Karpas-422 (cell line): ENCODE results near the gene GNAT1. TPM values are rescaled to one million over a fixed set of nuclear protein-coding genes. Genes with fewer than 3 reads are reported as not detected.

ENCODE experiments used
- DNase-seq: peaks from one replicate; pipeline ENCODE4 v3.0.0-alpha.2; 2015
- H2AFZ ChIP-seq: fragments of 200-600 bp; sonication (generic); 2 replicates; pipeline ENCODE4 v1.6.1; 2014; ENCODE audit warnings: antibody characterized with exemption, low read length, mixed read lengths
- H3K27ac ChIP-seq: fragments of 200-600 bp; sonication (generic); 2 replicates; pipeline ENCODE4 v1.5.1; 2014; ENCODE audit warnings: mild to moderate bottlenecking, low read length, moderate library complexity
- H3K27me3 ChIP-seq: fragments of 200-600 bp; sonication (generic); 2 replicates; pipeline ENCODE4 v1.6.1; 2014; ENCODE audit warnings: low read length, mixed read lengths
- H3K36me3 ChIP-seq: fragments of 200-600 bp; sonication (generic); 2 replicates; pipeline ENCODE4 v1.6.1; 2014; ENCODE audit warnings: low read length, mixed read lengths; ENCODE audit not compliant: insufficient read depth
- H3K4me1 ChIP-seq: fragments of 200-600 bp; sonication (generic); 2 replicates; pipeline ENCODE4 v1.6.1; 2014; ENCODE audit warnings: mild to moderate bottlenecking, low read length, mixed read lengths
- H3K4me2 ChIP-seq: fragments of 200-600 bp; sonication (generic); 2 replicates; pipeline ENCODE4 v1.6.1; 2014; ENCODE audit warnings: low read length, low read depth, mild to moderate bottlenecking; ENCODE audit not compliant: poor library complexity, severe bottlenecking
- H3K4me3 ChIP-seq: fragments of 200-600 bp; sonication (generic); 2 replicates; pipeline ENCODE4 v1.5.1; 2014; ENCODE audit warnings: mild to moderate bottlenecking, antibody characterized with exemption, low read length, mixed read lengths
- H3K79me2 ChIP-seq: fragments of 200-600 bp; sonication (generic); 2 replicates; pipeline ENCODE4 v1.6.1; 2014; ENCODE audit warnings: mild to moderate bottlenecking, low read length, mixed read lengths
- H3K9ac ChIP-seq: fragments of 200-600 bp; sonication (generic); 2 replicates; pipeline ENCODE4 v1.6.0; 2014; ENCODE audit warnings: low read length
- H3K9me2 ChIP-seq: fragments of 200-600 bp; sonication (generic), shearing (Covaris generic); replicated peaks from 2 replicates; pipeline ENCODE4 v1.6.0; 2014; ENCODE audit warnings: mild to moderate bottlenecking, low read length, moderate library complexity; ENCODE audit not compliant: insufficient read depth
- H3K9me3 ChIP-seq: fragments of 300-700, 200-600 bp; sonication (generic); 2 replicates; pipeline ENCODE4 v1.6.1; 2014; ENCODE audit warnings: low read length, mixed read lengths
- H4K20me1 ChIP-seq: fragments of 200-600 bp; sonication (generic); 2 replicates; pipeline ENCODE4 v1.6.1; 2014; ENCODE audit warnings: mild to moderate bottlenecking, antibody characterized with exemption, low read length, low read depth; ENCODE audit not compliant: insufficient read depth
- total RNA-seq: library from RNA; depleted of rRNA; stranded (reverse); fragments of >200 nt; shearing (Covaris generic); gene quantifications from 2 replicates; pipeline ENCODE4 v1.2.3, GENCODE V29; 2014; ENCODE audit warnings: low replicate concordance

Gene GNAT1
- total RNA-seq, 1 experiment from 2014 or later = not detected

DNA sequence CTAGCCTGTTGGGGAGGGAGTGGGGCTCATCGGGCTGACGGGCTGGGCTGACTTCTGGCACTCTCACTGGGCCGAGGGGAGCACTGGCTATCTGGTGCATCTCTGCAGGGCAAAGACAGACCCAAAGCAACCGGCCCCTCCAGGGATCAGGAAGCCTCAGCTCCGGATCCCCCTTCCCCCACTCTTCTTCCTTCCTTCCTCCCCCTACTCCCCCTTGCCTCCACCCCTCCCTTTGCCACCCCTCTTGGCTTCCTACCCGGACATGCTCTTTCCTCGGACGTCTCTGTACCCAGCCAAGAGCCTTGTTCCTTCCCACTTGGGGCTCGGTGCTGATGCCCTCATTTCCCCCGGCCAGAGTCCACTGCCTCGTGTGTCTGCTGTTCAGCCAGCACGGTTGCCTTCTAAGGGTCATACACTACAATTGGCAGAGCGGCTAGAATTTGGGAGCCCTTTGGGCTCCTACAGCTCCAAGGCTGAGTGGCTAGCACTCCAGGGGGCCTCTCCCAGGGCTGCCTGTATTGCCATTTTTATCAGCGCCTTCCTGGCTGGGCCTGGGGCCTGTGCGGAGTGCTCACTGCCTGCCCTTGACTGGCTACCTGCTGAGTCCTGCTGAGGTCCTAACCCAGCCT, 25.4 kb upstream of the GNAT1 start:
- Histone ChIP-seq H3K9me3 (no peaks in the 10 kb centered on the region), H3K9ac (no peak overlapping the region), H3K27me3 (no peaks in the 10 kb centered on the region), H2AFZ (no peak overlapping the region), H4K20me1 (no peaks in the 10 kb centered on the region), H3K4me2 (no peak overlapping the region), H3K4me1 (no peaks in the 10 kb centered on the region), H3K4me3 (no peak overlapping the region), H3K27ac (no peak overlapping the region), H3K36me3 (no peaks in the 10 kb centered on the region), H3K79me2 (no peaks in the 10 kb centered on the region), H3K9me2 (no peaks in the 10 kb centered on the region)
- DNase-seq = no peak

DNA sequence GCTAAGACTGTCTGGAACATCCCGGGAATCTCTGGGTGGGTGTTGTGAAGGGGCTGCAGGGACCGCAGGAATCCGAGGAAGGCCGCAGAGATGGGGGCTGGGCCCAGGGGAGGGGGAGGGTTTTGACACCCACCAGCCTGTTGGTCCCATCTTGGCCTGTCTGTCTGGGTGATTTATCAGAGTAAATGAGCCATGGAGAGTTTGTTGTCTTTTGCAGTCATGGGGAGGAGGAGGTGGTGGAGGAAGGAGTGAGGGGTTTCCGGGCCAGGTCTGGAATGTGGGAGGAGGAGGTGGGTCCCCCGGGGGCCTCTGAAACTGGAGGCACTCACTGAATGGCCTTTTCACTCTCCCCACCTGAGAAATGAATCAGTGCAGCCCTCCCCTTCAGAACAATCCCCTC, 24.8 kb upstream of the GNAT1 start:
- Histone ChIP-seq H3K9me3 (no peaks in the 10 kb centered on the region), H3K9me2 (no peaks in the 10 kb centered on the region), H3K36me3 (no peaks in the 10 kb centered on the region), H3K79me2 (no peaks in the 10 kb centered on the region), H3K27ac (no peak overlapping the region), H3K27me3 (no peaks in the 10 kb centered on the region), H3K4me2 (no peak overlapping the region), H3K9ac (no peak overlapping the region), H4K20me1 (no peaks in the 10 kb centered on the region), H2AFZ (no peak overlapping the region), H3K4me1 (no peaks in the 10 kb centered on the region), H3K4me3 (no peak overlapping the region)
- DNase-seq = no peak

DNA sequence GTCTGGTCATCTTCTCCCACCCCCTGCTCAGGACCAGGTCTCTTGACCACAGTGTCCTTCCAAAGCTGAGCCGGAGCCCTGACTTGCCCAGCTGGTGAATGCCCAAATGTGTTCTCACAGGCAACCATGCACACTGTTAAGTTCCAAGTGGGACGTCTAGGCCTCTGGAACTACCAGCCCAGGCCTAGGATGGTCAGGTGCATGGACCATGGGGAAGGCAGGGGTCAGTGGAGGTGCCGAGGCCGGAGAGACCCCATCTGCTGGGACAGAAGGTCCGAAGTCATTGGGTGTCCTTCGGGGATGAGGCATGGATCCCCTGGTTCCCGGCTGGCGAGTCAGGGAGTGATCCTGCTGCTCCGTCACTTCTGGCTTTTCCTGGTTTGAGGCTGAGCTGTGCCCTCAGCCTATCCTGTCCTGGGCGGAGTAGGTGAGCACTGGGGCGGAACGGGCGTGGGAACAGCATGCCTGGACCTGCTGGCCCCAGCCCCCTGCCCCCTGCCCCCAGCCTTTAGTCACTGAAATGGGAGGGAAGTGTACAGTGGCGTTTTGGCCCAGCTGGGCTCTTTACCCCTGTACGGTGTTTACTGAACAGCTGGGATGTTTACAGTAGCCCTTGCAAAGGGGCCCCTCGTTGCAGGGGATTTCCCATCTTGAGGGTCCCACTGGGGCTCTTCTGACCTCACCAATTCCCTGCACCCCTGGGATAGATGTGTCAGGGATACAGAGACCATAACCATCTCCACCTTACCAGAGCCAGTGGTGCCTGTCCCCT, 24.2 kb upstream of the GNAT1 start:
- Histone ChIP-seq H3K9ac (no peak overlapping the region), H3K9me2 (no peaks in the 10 kb centered on the region), H2AFZ (no peak overlapping the region), H3K4me2 (no peak overlapping the region), H3K27ac (no peak overlapping the region), H3K79me2 (no peaks in the 10 kb centered on the region), H3K27me3 (no peaks in the 10 kb centered on the region), H3K4me1 (no peaks in the 10 kb centered on the region), H3K4me3 (no peak overlapping the region), H4K20me1 (no peaks in the 10 kb centered on the region), H3K36me3 (no peaks in the 10 kb centered on the region), H3K9me3 (no peaks in the 10 kb centered on the region)
- no peak for DNase-seq

DNA sequence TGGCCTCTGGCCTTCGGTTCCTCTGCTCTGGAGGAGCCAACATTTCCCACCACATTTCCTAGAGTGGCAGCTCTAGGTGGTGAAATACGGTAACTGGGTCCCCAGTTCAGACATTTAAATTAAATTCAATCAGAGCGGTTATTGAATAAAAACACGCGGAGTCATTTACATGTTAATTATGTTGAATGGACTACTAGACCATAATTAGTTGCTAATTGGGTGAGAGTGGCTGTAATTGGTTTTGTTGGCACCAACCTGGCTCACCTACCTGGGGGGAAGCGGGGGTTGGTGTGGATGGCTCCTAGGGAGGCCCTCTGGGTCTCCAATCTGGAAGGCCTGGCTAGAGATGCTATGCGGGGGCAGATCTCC, 23.6 kb upstream of the GNAT1 start:
- Histone ChIP-seq H3K9ac (no peak overlapping the region), H3K27ac (no peak overlapping the region), H2AFZ (no peak overlapping the region), H3K9me2 (no peaks in the 10 kb centered on the region), H3K9me3 (no peaks in the 10 kb centered on the region), H4K20me1 (no peaks in the 10 kb centered on the region), H3K4me3 (no peak overlapping the region), H3K79me2 (no peaks in the 10 kb centered on the region), H3K4me2 (no peak overlapping the region), H3K4me1 (no peaks in the 10 kb centered on the region), H3K27me3 (no peaks in the 10 kb centered on the region), H3K36me3 (no peaks in the 10 kb centered on the region)
- peak; percentile 47 for DNase-seq

DNA sequence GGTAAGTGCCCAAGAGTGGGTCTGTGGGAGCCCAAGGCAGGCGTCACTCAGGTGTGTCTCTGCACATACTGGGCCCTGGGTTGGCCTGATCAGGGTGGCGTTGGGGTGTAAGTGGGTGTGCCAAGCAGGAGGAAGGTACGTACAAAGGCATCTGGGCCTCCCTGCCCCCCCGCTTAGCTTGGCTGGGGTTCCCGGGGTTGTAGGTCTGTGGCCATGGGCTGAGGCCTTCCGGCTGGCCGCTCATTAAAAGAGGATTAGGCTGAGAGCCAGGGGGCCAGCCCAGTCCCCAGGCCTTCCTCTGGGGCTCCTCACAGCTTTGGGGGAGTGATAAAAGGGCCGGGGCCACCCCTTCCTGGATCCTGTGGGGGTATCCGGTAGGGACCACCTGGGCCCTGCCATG, 23.0 kb upstream of the GNAT1 start:
- no peak overlapping the region for H3K4me2 ChIP-seq
- H4K20me1 ChIP-seq = no peaks in the 10 kb centered on the region
- no peaks in the 10 kb centered on the region for H3K36me3 ChIP-seq
- no peaks in the 10 kb centered on the region for H3K79me2 ChIP-seq
- no peaks in the 10 kb centered on the region for H3K9me2 ChIP-seq
- no peak overlapping the region for H3K27ac ChIP-seq
- no peaks in the 10 kb centered on the region for H3K9me3 ChIP-seq
- no peaks in the 10 kb centered on the region for H3K4me1 ChIP-seq
- no peak overlapping the region for H3K4me3 ChIP-seq
- H3K27me3 ChIP-seq = no peaks in the 10 kb centered on the region
- H2AFZ ChIP-seq = no peak overlapping the region
- no peak for DNase-seq
- no peak overlapping the region for H3K9ac ChIP-seq

DNA sequence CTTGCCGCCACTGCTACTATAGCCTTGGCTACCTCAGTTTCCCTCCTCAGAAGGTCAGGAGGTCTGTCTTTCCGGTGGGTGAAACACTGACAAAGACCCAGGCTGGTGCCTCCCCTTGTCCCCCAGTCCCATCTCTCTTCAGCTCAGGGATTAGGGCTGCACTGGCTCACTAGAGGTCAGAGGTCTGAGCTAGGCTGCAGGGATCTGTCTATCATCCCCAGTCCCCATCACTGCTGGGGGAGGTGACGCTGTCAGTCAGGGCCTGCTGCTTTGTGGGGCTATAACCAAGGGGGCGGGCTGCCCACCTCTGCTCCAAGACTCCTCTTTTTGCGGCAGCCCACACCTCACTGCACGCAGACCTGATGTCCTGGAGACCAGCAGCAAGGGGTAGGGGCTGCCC, 22.6 kb upstream of the GNAT1 start:
- Histone ChIP-seq H3K27ac (no peak overlapping the region), H3K4me2 (no peak overlapping the region), H3K9me3 (no peaks in the 10 kb centered on the region), H3K9me2 (no peaks in the 10 kb centered on the region), H3K4me1 (peaks cover 2% of the 10 kb centered on the region; the same call in 1 of the 2 replicates), H3K79me2 (no peaks in the 10 kb centered on the region), H3K27me3 (no peaks in the 10 kb centered on the region), H2AFZ (no peak overlapping the region), H3K9ac (no peak overlapping the region), H4K20me1 (no peaks in the 10 kb centered on the region), H3K4me3 (no peak overlapping the region), H3K36me3 (no peaks in the 10 kb centered on the region)
- DNase-seq = no peak

DNA sequence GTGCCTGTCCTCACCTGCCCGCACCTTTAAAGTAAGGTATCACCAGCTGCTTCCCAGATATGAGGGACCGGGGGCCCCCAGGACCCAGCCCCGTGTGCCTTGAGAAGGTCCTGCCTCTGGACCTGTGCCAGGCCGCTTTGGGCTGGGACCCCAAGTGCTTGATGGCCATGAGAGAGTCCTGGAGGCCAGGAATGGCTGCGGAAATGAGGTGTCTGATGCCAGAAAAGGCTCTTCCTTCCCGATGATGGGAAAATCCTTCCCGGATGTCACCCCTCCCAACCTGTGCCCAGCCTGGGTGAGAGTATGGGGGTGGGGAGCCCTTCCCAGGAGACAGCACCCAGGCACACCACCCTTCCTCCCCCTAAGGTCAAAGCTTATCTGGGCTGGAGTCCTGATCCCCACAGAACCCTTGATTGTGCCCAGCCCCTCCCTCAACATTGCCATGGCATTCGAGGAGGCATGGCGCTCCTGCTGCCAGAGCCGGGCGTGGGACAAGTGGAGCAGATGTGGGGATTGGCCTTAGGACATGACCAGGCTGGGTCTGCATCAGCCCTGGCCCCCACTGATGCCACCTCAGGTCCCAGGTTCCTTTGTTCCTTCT, 22.1 kb upstream of the GNAT1 start:
- no peak for DNase-seq
- Histone ChIP-seq H3K79me2 (no peaks in the 10 kb centered on the region), H2AFZ (no peak overlapping the region), H3K4me1 (peaks cover 3% of the 10 kb centered on the region; the same call in 1 of the 2 replicates), H3K9me3 (no peaks in the 10 kb centered on the region), H3K4me2 (no peak overlapping the region), H3K27me3 (no peaks in the 10 kb centered on the region), H3K9ac (no peak overlapping the region), H3K9me2 (no peaks in the 10 kb centered on the region), H3K36me3 (no peaks in the 10 kb centered on the region), H3K27ac (no peak overlapping the region), H3K4me3 (no peak overlapping the region), H4K20me1 (no peaks in the 10 kb centered on the region)

DNA sequence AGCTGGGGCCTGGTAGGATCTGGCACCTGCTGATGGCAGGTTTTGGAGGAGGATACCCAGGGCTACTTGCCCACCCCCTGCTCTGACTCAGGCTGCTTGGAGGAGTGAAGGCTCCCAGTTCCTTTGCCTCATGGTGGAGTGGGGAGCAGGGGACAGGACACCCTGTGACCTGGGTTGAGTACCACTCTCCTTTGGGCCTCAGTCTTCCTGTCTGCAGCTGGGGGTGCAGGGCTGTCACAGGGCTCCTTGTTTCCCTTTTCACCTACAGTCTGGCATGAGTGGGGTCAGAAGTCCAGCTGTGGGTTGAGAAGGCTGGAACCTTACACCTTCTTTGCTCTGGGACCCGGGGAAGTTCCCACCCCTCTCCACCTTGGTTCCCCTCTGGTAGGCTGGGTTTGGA, 21.6 kb upstream of the GNAT1 start:
- Histone ChIP-seq H3K9me3 (no peaks in the 10 kb centered on the region), H3K4me3 (no peak overlapping the region), H3K27ac (no peak overlapping the region), H3K4me2 (no peak overlapping the region), H3K9me2 (no peaks in the 10 kb centered on the region), H3K79me2 (no peaks in the 10 kb centered on the region), H3K9ac (no peak overlapping the region), H3K4me1 (peaks cover 3% of the 10 kb centered on the region; the same call in 1 of the 2 replicates), H2AFZ (no peak overlapping the region), H4K20me1 (no peaks in the 10 kb centered on the region), H3K27me3 (no peaks in the 10 kb centered on the region), H3K36me3 (no peaks in the 10 kb centered on the region)
- DNase-seq = no peak
